NCI-H1930 (cell line): ENCODE measurements around the gene ALDH3A2.

ENCODE experiments used
- DNase-seq, 2 experiments: peaks; one replicate each; lab custom pipeline; 2025; lab: John Stamatoyannopoulos, UW

ALDH3A2 gene

GRCh38 chr17:19648475-19649273 lies at the start of gene ALDH3A2:
Gene ALDH3A2, plus strand, starts transcription at chr17:19648751. Its CDS starts 221 bp downstream, at chr17:19648972.
- peak; percentile 86 to 92 for DNase-seq

- no peak for DNase-seq
Measured at GRCh38 chr17:19610311-19610710, 38.2 kb upstream of the ALDH3A2 start.

GRCh38 chr17:19610879-19611278 lies 37.7 kb upstream of the ALDH3A2 start:
- DNase-seq, result no peak

GRCh38 chr17:19613979-19614378 lies 34.6 kb upstream of the ALDH3A2 start:
- DNase-seq, result no peak

GRCh38 chr17:19614900-19615299 lies 33.7 kb upstream of the ALDH3A2 start:
- no peak for DNase-seq

DNA sequence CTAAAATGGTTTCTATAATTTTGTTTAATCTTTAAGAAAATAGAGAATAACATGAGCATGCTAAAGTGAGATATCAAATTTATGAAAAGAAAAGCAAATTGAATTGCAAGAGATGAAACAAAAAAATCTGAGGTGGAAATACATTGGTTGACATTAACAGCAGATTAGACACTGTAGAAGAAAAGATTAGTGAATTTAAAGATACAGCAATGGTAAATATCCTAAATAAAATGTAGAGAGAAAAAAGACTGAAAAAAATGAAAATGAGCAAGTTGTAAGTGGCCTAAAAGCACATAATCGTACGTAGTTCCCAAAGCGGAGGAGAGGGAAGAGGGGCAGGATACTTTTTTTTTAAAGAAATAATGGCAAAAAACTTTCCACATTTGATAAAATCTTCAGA lies 30.5 kb upstream of the ALDH3A2 start:
- no peak for DNase-seq

GRCh38 chr17:19619705-19620325 lies 28.7 kb upstream of the ALDH3A2 start:
- no peak for DNase-seq

DNA sequence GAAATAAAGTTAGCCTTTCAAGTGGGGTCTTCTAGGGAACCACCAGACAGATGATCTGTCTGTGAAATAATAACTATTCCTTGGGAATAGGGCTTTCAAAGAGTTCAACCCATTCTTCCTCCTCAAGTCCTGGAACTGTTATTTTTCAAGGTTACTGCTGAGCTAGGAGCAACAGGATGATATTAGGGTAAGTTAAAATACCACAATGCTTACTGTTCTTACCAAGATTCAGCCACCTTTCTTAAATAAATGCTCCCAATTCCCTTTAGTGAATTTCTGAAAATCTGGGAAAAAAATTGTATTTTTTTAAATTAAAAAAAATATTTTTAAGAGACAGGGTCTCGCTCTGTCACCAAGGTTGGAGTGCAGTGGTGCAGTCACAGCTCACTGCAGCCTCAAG lies 26.9 kb upstream of the ALDH3A2 start:
- no peak for DNase-seq

GRCh38 chr17:19626079-19626478 lies 22.5 kb upstream of the ALDH3A2 start:
- no peak for DNase-seq

DNA sequence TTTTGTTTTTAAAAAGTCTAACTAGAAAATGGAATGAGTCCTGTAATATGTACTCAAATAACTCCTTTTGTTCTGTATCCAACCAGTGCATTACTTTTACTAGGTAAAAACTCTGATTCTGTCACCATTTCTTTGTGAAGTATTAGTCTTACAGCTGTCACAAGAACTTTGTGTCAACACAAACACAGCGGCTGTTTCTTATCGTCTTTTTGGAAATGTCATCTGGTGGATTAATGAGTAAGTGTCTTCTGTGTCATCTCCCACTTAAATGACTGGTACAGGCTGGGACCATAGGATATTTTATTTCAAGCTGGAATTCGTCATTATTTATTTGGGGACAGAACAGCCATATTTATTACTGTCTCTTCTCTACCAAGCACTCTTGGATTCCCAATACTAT lies 19.1 kb upstream of the ALDH3A2 start:
- DNase-seq, result no peak

DNA sequence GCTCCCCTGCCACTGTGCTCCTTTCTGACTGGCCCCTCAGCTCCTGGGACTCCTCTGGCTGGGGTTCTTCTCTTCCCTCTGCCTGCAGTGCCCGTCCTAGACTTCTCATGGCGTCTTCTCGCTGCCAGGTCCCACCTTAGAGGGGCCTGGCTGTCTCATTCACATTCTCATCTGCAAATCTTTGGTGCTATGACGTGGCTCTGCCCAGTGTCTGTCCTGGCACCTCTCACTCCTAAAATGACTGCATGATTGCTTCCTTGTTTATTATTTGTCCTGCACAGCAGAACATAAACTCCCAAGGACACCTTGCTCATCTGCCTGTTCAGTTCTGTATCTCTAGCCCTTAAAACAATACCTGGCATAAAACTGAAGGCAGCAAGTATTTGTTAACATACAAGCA lies 18.5 kb upstream of the ALDH3A2 start:
- no peak for DNase-seq

DNA sequence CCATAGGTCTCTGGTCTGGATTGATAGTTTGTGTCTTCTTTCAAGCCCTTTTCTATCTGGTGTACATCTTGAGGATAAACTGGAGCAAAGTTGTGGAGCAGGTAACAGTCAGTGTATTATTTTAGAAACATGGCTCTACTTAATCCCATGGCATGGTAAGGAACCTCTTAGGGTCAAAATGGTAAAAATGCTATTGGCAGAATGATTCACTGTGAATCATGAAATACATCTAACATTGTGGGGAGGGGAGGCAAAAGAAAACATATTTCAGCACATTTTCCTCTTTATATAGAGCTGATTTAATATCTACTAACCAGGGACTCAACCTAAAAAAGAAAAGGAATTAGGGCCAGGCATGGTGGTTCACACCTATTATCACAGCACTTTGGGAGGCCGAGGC lies 17.9 kb upstream of the ALDH3A2 start:
- DNase-seq, result no peak

- DNase-seq, result no peak
Measured at GRCh38 chr17:19631905-19632304, 16.6 kb upstream of the ALDH3A2 start.

DNA sequence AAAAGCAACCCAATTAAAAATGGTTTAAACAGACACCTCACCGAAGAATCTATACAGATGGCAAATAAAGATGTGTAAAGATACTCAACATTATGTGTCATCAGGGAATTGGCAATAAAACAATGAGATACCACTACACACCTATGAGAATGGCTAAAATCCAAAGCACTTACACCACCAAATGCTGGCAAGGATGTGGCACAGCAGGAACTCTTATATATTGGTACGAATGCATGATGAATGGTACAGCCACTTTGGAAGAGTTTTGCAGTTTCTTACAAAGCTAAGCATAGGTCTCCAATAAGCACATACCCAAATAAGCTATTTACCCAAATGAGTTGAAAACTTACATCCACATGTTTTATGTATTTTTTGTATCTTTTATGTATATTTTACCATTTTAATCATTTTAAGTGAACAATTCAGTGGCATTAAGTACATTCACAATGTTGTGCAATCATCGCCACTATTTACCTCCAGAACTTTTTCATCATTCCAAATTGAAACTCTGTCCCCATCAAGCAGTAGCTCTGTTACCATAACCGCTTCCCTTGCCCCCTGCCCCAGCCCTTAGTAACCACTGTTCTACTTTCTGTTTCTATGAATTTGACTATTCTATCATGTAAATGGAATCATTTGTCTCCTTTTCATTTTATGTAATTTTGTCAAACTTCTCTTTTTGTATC lies 6.7 kb upstream of the ALDH3A2 start:
- no peak for DNase-seq

- no peak for DNase-seq
Measured at GRCh38 chr17:19642373-19642893, 6.1 kb upstream of the ALDH3A2 start.

GRCh38 chr17:19644493-19645210 lies 3.9 kb upstream of the ALDH3A2 start:
- DNase-seq, result no peak

GRCh38 chr17:19645734-19646201 lies 2.8 kb upstream of the ALDH3A2 start:
- peak; percentile 13 to 27 for DNase-seq

GRCh38 chr17:19646788-19647696 lies 1.5 kb upstream of the ALDH3A2 start:
- DNase-seq, result no peak

DNA sequence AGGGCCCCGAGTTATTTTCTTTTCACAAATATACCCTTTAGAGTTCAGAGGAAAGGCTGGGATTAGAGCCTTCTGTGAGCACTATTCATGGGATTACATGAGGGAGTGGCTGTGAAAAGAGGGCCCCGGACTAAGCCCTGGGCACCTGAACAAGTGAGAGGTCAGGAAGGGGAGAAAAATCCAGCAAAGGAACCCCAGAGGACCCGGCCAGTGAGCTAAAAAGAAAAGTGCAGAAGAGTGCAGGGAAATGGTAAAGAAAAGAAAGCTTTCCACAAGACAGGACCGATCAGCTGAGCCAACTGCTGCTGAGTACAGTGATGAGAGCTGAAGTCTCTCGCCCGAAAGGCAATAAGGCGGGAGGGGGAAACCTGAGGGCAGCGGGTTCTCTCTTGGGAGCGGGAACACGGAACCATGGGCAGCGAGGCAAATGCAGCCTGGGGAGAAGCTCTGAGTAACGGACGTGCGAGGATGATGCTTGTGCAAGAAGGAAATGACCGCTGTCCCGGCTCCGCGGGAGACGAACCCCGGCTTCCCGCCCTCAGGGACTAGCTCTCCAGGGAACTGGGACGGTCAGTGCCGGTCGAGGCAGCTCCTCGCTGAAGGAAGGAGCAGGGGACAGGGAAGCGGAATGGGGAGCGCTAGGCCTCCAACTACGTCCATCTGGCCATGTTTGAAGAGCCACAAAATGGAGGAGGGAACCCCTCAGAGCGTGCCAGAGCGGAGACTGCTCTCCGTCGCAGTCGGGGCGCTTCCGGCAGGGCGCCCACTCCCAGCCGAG lies 665 bp upstream of the ALDH3A2 start:
- peak in 1 of 2 experiments; percentile 27 for DNase-seq

DNA sequence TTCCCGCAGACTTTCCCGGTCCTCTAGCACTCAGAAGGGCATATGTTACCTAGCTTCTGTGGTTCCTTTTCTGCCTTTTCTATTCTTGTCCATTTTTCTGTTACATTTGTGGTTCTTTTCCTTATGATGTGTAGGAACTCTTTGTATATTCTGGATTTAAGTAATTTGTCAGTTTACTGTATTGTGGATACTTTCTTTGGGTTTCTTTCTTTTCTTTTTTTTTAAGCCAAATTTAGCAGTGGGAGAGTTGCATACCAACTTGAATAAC lies 657 bp downstream of the ALDH3A2 start:
- DNase-seq, result no peak
